NB4 (cell line): ENCODE measurements around the gene KRTAP10-4.

Experiments
- DNase-seq: peaks from one replicate; pipeline ENCODE4 v3.0.0; 2010; ENCODE audit warnings: low read depth
- H3K4me3 ChIP-seq: one replicate; pipeline ENCODE4 v1.5.1; 2011; ENCODE audit warnings: mild to moderate bottlenecking, low read depth, low read length, moderate library complexity
- MYC ChIP-seq: IDR thresholded peaks from 2 replicates; pipeline ENCODE4 v1.6.1; 2011; ENCODE audit warnings: low read depth, low read length
- POLR2A ChIP-seq: IDR thresholded peaks from 2 replicates; pipeline ENCODE4 v1.6.1; 2011; ENCODE audit warnings: mild to moderate bottlenecking; ENCODE audit not compliant: insufficient read length; ENCODE audit errors: extremely low read depth
- TF ChIP-seq, protein P1 (sequence below): IDR thresholded peaks from one replicate; pipeline ENCODE4 v1.5.1; 2012; ENCODE audit warnings: low read depth, low read length
- TF ChIP-seq, protein P2 (sequence below): IDR thresholded peaks from 2 replicates; pipeline ENCODE4 v1.6.1; 2011; ENCODE audit warnings: low read depth, low read length

The KRTAP10-4 gene

DNA sequence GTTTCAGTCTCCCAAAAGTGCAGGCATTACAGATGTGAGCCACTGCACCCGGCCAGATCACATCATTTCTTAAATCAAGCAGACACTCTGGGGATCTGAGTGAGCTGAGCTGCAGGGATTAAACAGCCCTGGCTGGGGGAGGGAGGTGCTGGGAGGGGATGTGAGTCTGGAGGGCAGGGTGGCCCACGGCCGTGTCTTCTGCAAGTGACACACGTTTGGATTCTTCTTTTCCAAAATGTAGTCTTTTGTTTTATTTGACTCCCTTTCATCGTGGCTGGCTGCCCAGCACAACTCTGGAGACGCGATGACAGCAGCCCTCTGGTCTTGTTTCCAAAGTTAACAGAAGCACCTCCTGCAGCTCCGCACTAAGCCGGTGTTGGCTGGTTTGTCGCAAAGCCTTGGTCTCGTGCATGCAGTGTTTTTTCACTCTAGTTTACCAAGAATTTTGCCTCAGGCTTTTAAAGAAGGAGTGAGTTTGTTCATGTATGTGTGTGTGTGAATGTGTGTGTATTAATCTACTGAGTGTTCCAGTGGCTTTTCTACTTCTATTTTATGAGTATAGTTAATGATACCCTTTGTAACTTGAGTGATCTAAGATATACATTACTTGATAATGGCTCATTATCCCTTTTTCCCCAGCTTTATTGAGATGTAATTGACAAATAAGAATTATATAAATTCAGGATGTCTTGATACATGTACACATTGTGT, 9.7 kb downstream of the KRTAP10-4 start:
- DNase-seq: no peak
- TF ChIP-seq, protein P1, sequence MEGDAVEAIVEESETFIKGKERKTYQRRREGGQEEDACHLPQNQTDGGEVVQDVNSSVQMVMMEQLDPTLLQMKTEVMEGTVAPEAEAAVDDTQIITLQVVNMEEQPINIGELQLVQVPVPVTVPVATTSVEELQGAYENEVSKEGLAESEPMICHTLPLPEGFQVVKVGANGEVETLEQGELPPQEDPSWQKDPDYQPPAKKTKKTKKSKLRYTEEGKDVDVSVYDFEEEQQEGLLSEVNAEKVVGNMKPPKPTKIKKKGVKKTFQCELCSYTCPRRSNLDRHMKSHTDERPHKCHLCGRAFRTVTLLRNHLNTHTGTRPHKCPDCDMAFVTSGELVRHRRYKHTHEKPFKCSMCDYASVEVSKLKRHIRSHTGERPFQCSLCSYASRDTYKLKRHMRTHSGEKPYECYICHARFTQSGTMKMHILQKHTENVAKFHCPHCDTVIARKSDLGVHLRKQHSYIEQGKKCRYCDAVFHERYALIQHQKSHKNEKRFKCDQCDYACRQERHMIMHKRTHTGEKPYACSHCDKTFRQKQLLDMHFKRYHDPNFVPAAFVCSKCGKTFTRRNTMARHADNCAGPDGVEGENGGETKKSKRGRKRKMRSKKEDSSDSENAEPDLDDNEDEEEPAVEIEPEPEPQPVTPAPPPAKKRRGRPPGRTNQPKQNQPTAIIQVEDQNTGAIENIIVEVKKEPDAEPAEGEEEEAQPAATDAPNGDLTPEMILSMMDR: no peak
- TF ChIP-seq MYC (no peak), POLR2A (no peak)
- TF ChIP-seq, protein P2, sequence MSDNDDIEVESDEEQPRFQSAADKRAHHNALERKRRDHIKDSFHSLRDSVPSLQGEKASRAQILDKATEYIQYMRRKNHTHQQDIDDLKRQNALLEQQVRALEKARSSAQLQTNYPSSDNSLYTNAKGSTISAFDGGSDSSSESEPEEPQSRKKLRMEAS: no peak
- H3K4me3 ChIP-seq: no peak overlapping the region

DNA sequence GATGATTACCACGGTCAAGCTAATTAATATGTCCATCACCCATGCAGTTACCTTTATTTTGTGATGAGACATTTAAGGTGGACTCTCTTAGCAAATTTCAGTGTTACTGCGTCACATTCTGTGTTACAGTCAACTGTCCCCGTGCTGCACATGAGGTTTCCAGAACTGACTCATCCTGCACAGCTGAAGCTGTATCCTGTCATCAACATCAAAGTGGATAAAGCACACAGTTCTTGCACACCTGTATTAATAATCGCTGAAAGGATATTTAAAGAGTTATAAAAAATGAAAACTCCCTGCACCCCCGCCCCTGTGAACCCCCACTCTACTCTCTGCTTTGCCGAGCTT, 10.2 kb downstream of the KRTAP10-4 start:
- TF ChIP-seq MYC (no peak), POLR2A (no peak)
- TF ChIP-seq, protein P2: no peak
- TF ChIP-seq, protein P1: no peak
- H3K4me3 ChIP-seq: no peak overlapping the region
- no peak for DNase-seq

DNA sequence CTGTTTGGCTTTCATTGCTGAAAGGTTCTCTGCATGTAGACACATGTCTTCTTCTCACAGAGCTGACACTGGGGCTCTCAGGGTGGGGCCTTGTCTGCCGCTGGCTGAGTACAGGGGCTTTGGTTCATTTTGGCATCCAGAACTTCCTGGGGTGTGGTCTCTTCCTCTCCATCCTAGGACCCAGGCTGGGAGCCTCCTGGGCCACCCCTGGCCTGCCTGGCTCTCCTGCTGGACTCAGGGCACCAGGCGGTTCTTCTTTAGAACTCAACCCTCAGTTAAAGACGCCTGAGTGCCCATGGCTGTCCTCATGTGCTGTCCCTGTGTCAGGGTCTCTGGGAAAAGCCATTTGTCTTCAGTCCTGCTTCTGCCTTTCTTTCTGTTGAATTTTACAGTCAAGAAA, 12.4 kb downstream of the KRTAP10-4 start:
- TF ChIP-seq, protein P1: no peak
- TF ChIP-seq MYC (no peak), POLR2A (no peak)
- TF ChIP-seq, protein P2: no peak
- no peak for DNase-seq
- H3K4me3 ChIP-seq: no peak overlapping the region

DNA sequence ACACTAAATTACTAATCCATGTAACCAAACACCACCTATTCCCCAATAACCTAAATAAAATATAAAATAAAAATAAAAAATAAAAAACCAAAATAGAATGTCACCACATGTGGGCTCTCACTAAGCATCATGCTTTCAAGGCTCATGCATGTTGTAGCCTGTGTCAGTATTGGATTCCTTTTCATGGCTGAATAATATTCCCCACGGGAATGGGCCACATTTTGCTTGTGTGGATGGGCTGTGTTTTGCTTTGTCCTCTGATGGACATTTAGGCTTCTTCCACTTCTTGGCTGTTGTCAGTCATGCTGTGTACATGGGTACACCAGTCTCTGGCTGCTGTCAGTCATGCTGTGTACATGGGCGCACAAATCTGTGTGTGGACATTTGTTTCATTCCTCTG, 15.6 kb downstream of the KRTAP10-4 start:
- DNase-seq: no peak
- TF ChIP-seq, protein P1: no peak
- TF ChIP-seq POLR2A (no peak), MYC (no peak)
- TF ChIP-seq, protein P2: no peak
- no peak overlapping the region for H3K4me3 ChIP-seq

DNA sequence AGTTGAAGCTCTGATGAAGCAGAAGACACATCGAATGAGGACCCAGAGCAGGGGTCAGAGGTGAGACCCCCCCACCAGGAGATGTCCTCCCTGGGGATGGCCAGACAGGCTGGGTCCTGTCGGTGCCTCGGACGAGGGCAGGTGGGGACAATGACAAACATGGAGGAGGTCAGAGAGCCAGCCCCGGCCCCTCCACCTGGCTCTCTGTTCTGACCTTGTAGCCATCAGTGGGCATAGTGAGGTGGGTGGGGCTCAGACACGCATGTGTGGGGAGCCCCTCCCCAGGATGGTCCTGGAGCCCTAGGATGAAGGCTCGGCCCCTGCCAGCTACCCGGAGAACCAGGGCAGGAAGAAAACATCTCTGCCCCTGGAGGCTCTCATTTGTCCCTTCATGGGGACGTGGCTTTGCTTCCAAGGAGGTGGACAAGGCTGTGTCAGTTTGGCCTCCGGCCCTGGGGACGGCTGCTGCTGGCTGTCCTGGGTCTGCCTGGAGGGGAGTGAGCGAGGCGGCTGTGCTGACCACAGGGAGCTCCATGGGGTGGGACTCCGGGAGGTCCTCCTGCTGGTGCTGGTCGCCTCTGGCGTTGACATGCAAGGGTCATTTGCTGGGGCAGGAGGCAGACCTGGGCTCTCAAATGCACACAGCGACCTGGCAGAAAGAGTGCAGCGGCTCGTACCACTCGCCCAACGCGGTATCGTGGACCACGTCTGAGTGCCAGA, 16.2 kb downstream of the KRTAP10-4 start:
- no peak overlapping the region for H3K4me3 ChIP-seq
- TF ChIP-seq MYC: no peak
- TF ChIP-seq, protein P1: no peak
- TF ChIP-seq POLR2A: no peak
- TF ChIP-seq, protein P2: no peak
- DNase-seq: no peak
